Measurements from ENCODE around the gene NEDD9.

Gene NEDD9

DNA sequence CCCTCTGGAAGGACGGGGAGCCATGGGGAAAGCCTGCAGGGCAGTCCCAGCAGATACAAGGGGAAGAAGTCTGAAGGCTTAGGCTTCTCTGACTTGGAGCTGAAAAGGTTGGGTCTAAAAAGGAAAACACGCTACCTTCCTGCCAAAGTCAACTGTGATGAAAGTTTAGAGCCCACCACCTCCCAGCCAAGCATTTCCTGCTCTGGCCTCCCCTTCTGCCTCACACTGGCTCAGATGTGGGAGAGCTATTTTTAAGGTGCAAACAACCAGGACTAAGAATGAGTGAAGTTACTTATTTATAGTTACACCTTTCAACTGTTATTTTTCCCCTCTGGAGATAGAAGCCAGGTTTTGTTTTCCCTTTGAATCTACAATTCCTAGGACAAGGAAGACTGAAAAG is 21.2 kb downstream of the NEDD9 start:
- no peak overlapping the region for H3K4me3 ChIP-seq (ENCODE audit: low read length)
- TF ChIP-seq ZNF274 (IDR thresholded peaks at IDR 0.05; ENCODE audit: low read depth, low read length), result no peak

DNA sequence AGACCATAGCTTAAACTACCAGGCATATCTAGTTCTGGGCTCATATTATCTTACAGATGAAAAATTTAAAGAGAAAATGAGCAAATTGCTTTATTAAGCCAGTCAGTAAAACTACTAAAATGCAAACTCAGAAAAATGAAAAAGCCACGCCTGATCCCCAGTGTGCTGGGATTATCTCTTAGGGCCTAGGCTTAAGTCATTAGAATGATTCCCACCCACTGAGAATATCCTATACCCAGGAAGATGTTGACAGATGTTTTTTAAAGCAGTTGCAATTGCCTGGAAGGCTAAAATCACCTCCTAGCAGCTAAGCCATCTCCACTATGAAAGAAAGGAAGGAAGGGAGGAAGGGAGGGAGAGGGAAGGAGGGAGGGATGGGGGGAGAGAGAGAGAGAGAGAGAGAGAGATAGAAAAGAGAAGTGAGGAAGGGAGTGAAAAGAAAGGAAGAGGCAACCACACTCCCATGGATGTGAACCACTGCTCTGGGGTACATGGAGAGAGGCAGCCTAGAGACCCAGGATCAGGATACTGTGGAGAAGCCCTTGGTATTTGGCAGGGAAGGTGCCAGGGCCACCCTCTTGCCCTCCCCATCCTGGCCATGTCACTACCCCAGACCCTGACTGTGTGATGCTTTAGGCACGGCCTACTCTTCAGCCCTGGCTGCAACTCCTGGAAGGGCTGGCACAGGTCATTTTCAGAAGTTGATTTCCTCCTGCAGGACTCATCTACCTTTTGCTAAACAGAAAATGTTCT is 21.9 kb downstream of the NEDD9 start:
- TF ChIP-seq ZNF274 (IDR thresholded peaks at IDR 0.05; ENCODE audit: low read depth, low read length), result no peak

DNA sequence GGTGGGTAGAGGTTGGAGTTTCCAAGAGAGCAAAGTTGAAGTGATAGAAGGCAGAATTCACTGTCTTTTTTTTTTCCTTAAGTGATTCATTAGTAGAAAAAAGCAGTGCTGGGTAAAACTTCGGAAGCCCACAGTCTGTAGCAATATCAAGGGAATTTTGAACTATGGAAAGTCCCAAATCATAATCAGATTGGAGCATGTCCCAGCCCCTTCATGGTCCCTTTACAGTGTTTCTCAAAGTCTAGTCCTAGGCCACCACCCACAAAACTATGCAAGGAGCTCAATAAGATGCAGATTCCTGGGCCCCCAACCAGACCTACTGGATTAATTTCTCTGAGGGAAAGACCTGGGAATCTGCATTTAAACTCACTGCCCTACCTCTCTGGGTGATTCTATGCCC is 22.6 kb downstream of the NEDD9 start:
- TF ChIP-seq ZNF274 (IDR thresholded peaks at IDR 0.05; ENCODE audit: low read depth, low read length), result no peak
- no peak overlapping the region for H3K4me3 ChIP-seq (ENCODE audit: low read length)

More for the DNA sequence above, 21.9 kb downstream of the NEDD9 start:
- H3K4me3 ChIP-seq (ENCODE audit: low read length), result no peak overlapping the region

DNA sequence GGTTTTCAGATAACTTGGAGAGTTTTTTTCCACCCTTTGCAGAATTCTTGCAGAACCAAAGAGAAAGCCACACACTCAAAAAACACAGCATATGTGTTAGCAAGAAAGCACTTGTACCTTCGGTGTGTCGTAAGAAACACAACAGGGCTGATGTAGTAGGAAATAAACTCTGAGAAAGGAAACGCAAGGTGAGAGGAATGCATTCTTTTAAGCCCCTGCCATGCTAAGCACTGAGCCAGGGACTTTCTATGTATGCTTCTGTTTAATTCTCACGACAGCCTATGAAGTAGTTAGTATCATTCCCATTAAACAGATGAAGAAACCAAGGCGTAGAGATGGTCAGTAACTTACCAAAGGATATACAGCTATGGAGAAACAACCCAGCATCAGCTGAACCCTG is 23.1 kb downstream of the NEDD9 start:
- no peak for TF ChIP-seq ZNF274 (IDR thresholded peaks at IDR 0.05; ENCODE audit: low read depth, low read length)
- no peak overlapping the region for H3K4me3 ChIP-seq (ENCODE audit: low read length)

DNA sequence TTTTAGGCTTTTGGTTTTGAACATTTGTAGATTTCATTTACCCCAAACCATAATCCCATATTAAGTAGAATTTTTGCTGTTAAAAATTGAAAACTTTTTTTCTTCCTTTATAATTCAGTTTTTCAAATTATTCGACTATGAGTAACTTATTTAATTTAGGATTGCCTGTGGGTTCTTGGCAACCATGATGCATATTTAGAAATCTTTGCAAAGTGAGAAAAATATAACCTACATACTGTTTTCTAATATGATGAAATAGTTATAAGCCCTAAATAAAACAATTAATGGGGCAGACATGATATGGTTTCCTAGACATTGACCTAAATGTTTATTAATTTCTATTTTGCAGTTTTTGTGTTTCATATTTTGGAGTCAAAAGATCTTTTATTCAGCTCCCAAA is 23.6 kb downstream of the NEDD9 start:
- TF ChIP-seq ZNF274 (IDR thresholded peaks at IDR 0.05; ENCODE audit: low read depth, low read length), result no peak

DNA sequence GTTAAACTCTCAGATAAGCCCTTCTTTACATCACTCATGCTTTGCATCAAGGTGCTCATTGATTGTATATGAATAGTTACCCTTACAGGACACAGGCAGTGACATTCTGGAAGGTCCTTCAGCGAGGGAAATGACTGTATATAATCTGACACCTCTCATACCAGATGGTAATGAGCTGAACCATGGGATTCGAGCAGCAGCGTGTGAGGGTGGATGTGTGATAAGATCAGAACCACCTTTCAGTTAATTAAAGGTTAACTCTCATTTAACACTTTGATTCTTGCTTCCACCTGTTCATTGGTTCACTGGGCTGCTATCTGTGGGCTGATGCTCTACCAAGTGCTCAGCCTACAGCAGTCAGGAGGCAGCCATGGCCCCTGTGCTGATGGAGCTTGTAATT is 24.2 kb downstream of the NEDD9 start:
- no peak overlapping the region for H3K4me3 ChIP-seq (ENCODE audit: low read length)
- no peak for TF ChIP-seq ZNF274 (IDR thresholded peaks at IDR 0.05; ENCODE audit: low read depth, low read length)

More for the DNA sequence above, 23.6 kb downstream of the NEDD9 start:
- H3K4me3 ChIP-seq (ENCODE audit: low read length), result no peak overlapping the region

DNA sequence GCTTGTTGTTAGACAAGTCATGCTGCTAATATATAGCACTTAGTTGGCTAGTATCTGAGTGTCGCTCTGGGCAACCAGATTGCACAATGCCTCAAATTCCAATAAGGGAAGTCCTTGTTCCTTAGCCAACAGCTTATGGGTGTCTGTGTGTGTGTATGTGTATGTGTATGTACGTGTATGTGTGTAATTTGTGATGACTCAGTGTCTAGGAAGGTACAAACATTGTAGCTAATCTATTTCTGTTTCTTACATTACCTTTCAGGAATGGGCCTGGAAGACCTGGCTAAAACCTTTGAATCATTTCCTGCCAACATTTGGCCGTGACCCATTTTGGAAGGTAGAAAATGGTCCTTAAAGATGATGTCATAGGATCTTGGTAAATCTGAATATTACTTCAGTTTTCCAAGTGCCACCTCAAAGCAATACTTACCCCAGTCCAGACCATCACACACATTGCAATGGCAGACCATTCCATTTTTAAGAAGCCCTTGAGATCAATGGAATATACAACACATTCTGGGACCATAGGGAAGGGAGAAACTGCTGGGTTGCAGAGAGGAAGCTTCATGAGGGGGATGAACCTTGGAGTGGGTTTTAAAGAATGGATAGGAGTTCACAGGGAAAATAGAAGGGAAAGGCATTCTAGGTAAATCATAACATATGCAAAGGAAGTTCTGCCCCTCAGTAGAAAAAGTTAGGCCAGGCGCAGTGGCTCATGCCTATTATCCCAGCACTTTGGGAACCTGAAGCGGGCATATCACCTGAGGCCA is 25.1 kb downstream of the NEDD9 start:
- no peak overlapping the region for H3K4me3 ChIP-seq (ENCODE audit: low read length)
- TF ChIP-seq ZNF274 (IDR thresholded peaks at IDR 0.05; ENCODE audit: low read depth, low read length), result no peak

DNA sequence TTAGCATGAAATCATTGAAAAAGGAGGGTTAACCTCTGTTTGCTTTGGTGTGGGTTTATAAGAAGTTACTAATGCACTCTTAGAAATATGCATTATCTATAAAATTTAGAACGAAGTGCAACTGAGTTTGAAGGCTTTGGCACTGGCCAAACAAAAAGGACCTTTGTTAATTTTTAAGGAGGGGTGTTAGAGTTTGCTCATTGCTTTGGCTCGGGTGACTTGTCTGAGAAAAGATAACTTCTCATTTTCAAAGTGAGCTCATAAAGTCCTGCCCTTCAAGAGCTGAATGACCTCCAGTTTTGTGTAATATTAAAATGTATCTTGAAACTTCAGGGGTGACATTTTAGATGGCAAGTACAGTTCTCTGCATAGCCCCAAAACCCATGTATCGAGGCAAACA is 25.9 kb downstream of the NEDD9 start:
- no peak for TF ChIP-seq ZNF274 (IDR thresholded peaks at IDR 0.05; ENCODE audit: low read depth, low read length)
- H3K4me3 ChIP-seq (ENCODE audit: low read length), result no peak overlapping the region

DNA sequence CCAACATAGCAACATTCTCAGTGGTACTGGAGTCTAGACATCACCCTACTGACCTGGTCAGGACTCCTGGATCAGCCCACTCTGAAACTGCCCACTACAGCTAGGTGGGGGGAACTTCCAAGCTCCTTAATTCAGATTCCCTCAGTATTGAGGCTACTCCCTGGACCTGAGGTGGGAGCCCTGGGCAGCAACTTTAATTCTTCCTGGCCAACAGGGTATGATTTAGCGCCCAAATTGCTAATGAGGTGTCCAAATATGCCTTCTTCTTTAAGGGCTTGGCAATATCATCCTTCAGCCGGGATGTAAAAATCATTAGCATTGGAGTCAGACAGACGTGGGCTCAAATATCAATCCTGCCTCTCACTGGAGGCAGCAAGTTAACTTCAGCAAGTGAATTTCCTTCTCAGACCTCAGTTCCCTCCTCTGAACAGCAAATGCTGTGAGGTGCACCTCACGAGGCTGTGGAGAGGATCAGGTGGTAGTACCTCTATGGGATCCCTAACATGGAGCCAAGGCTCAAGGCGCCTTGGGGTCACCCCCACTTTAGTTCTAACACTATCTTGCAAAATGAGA is 27.6 kb downstream of the NEDD9 start:
- TF ChIP-seq ZNF274 (IDR thresholded peaks at IDR 0.05; ENCODE audit: low read depth, low read length), result no peak
- H3K4me3 ChIP-seq (ENCODE audit: low read length), result no peak overlapping the region

DNA sequence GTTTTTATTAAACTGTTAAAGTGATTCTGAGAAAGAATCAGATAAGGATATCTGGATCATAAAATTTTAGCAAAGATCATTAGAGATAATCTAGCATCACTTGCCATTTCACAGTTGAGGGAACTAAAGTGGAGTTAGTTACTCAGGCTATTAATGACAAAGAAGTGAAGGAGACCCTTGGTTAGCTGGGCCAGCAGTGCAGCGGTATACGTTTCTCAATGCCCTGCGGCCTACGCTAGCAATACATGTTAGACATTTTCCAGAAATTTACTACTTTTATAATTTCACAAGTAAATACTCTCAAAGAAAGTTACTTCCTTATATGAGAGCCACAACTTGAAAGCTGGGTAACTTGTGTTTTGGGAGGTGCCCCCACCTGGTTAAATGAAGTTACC is 28.5 kb downstream of the NEDD9 start:
- H3K4me3 ChIP-seq (ENCODE audit: low read length), result no peak overlapping the region
- TF ChIP-seq ZNF274 (IDR thresholded peaks at IDR 0.05; ENCODE audit: low read depth, low read length), result no peak

DNA sequence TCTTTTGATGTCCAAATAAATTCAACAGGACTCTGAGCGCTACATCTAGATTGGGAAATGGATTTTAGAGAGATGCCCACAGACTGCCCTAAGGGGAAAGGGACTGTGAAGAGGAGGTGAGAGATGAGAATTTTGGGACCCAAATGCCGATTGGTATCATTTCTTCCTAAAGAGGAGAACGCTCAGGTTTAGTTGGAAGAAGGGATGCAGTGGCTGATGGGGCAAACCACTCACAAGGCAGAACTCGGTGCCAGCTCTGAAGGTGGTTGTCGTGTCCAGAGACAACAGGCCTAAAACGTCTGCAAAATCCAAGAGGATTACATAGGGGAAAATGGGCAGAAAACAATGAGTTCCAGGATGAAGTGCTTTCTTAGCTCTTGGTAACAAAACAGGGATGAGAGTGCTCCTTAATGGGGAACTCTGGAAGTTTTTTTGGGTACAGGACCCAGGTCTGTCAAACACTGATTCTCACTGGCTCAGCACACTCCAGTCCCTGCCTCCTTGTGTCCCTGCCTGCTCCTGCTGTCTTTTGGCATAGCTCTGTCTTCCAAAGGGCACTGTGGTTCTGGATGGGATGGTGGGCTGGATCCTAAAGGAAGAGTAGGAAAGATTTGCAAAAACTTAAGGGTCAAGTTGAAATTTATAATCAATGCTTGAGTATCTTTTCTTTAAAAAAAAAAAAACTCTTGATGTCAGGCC is 29.0 kb downstream of the NEDD9 start:
- H3K4me3 ChIP-seq (ENCODE audit: low read length), result no peak overlapping the region
- TF ChIP-seq ZNF274 (IDR thresholded peaks at IDR 0.05; ENCODE audit: low read depth, low read length), result no peak

DNA sequence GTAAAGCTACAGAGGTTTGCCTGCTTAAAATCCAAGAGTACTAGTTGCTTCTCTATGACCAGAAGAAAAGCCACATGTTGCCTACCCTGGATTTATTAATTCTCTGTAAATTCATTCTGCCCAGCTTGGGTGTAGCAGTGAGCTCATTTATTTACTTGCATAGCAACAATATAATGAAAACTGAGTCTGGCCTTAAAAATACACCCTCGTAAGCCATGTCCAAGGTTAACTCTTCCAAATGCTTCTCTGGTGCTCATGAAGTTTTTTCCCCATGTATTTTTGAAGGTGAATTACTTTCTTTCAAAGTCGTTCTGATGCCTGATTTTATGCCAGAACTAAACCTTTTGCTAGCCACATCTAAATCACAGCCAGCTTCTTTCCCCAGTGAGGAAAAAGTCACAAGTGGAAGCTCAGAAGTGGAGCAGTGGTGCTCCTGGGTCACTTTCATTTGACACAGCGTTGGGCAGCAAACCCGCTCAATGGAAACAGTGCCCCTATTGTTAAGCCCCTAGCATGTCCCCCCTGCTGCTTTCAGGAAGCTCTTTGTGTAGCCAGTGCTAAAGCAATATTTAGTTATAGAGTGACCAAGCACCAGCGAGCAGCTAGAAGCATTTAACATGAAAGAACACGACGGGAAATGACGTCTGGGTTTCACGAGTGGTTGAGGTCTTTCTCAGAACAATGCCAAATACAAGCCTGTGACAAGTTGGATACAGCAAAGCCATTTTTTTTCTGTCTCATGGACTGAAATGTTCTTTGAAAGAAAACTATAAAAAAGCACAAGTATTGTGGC is 29.8 kb downstream of the NEDD9 start:
- TF ChIP-seq ZNF274 (IDR thresholded peaks at IDR 0.05; ENCODE audit: low read depth, low read length), result no peak
- no peak overlapping the region for H3K4me3 ChIP-seq (ENCODE audit: low read length)

DNA sequence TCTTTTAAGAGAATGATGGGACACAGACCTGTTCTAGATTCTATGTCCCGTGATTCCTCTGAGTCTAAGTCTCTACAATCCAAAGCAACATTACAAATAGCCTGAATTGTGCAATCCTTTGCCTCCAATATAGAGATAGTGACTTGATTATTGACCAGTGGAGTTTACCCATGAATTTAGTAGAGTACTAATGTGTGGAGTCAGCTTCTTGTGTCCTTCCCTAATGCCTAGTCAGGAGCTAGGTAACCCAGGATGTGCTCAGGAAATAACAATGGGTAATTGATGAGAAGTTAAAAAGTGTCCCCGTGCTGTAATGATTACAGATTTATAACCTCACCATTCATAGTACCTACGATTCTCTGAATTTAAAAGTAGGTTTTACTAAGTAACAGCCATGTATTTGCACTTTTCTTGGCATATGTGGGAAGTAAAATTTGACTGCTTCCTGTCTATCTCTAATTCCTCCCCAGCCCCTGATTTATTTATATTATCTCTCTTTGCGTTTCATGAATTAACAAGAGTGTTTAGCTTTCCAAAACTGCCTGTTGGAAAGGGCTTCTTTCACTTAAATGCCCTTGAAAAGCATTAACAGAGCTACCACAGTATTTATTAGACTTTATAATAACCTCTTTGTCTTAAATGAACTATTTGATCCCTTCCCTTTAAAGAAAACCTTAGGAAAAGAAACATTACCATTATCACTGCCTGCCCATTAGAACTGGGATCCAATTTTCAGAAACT is 30.5 kb downstream of the NEDD9 start:
- H3K4me3 ChIP-seq (ENCODE audit: low read length), result no peak overlapping the region
- TF ChIP-seq ZNF274 (IDR thresholded peaks at IDR 0.05; ENCODE audit: low read depth, low read length), result no peak

Measured in GM08714 (cell line).